HL-60 (cell line): ENCODE measurements around the gene SDK1.

Source experiments
- DNase-seq, 2 experiments: peaks; one replicate each; pipeline ENCODE4 v3.0.0-alpha.2; 2010 to 2020; ENCODE audit warnings: low read depth in 1 of 2, low spot score in 1 of 2
- H3K27ac ChIP-seq: fragments of 250-450 bp; sonication (Bioruptor Pico); replicated peaks from 2 replicates; pipeline ENCODE4 v1.5.1; 2020; ENCODE audit warnings: mild to moderate bottlenecking, moderate library complexity
- H3K27me3 ChIP-seq: fragments of 250-450 bp; sonication (Bioruptor Pico); 2 replicates; pipeline ENCODE4 v1.5.1; 2021; ENCODE audit warnings: mild to moderate bottlenecking, moderate library complexity; ENCODE audit not compliant: insufficient read depth, poor library complexity, severe bottlenecking
- H3K4me3 ChIP-seq: replicated peaks from 2 replicates; pipeline ENCODE4 v1.5.1; 2011; ENCODE audit warnings: mild to moderate bottlenecking, control low read depth, low read length; ENCODE audit not compliant: insufficient read depth
- CTCF ChIP-seq: IDR thresholded peaks from one replicate; pipeline ENCODE4 v1.5.1; 2011; ENCODE audit warnings: low read length, control low read depth, inconsistent platforms; ENCODE audit not compliant: insufficient read depth
- GABPA ChIP-seq: IDR thresholded peaks from 2 replicates; pipeline ENCODE4 v1.6.1; 2012; ENCODE audit warnings: low read depth
- POLR2AphosphoS5 ChIP-seq: IDR thresholded peaks from 2 replicates; pipeline ENCODE4 v1.6.1; 2012; ENCODE audit warnings: low read depth
- REST ChIP-seq: IDR thresholded peaks from 2 replicates; pipeline ENCODE4 v1.6.1; 2012; ENCODE audit warnings: low read depth; ENCODE audit not compliant: insufficient replicate concordance
- SPI1 ChIP-seq: IDR thresholded peaks from 2 replicates; pipeline ENCODE4 v1.6.1; 2012; ENCODE audit warnings: low read depth, mild to moderate bottlenecking, borderline replicate concordance

The SDK1 gene

GRCh38 chr7:3459111-3459510, 158.1 kb downstream of the SDK1 start:
- Histone ChIP-seq H3K4me3 (no peak overlapping the region), H3K27me3 (no peaks in the 10 kb centered on the region), H3K27ac (no peak overlapping the region)
- no peak for TF ChIP-seq REST
- no peak for TF ChIP-seq GABPA
- TF ChIP-seq POLR2AphosphoS5: no peak
- TF ChIP-seq SPI1: no peak
- TF ChIP-seq CTCF: no peak
- no peak for DNase-seq

DNA sequence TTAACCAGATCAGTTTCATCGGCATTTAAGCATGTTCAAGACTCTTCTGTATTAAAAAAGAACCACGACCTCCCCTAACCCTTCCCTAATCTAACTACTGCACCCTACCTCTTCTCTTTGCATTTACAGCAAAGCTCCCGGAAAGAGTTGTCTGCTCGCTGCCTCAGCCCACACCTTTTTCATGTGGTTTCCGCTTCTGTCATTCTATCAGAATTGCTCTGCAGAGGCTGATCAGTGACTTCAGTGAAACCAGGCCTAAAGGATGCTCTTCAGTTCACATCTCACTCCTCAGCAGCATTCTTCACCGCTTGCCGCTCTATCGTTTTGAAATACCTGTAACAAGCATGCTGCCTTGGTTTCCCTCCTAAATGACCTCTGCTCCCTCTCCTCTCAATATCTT, 160.9 kb downstream of the SDK1 start:
- TF ChIP-seq GABPA (no peak), POLR2AphosphoS5 (no peak), REST (no peak), CTCF (no peak), SPI1 (no peak)
- no peak overlapping the region for H3K27ac ChIP-seq
- no peak overlapping the region for H3K4me3 ChIP-seq
- H3K27me3 ChIP-seq: no peaks in the 10 kb centered on the region
- no peak for DNase-seq

DNA sequence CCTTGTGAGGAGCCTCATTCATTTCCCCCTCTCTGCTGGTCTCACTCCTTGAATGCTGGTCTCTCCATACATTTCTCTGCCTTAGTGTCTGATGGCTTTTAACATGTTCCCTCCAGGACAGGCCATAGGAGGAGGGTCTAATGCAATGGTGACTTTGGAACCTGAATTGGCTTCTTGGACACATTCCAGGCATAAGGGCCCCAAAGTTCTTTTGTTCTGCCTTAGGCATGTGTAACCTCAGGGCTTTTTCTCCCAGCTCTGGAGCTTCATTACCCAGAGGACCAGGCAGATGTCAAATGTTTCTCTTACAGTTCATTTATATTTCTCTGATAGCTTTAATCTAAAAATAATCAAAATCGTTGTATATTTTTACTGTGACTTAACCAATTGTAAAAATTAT, 162.6 kb downstream of the SDK1 start:
- no peaks in the 10 kb centered on the region for H3K27me3 ChIP-seq
- no peak for DNase-seq
- H3K4me3 ChIP-seq: no peak overlapping the region
- TF ChIP-seq CTCF (no peak), REST (no peak), GABPA (no peak), POLR2AphosphoS5 (no peak), SPI1 (no peak)
- H3K27ac ChIP-seq: no peak overlapping the region
